Activated CD4-positive, alpha-beta T cell treated with anti-CD3 and anti-CD28 coated beads, Interleukin-2, amount 50 U/mL, for 1 hour (primary cell): ENCODE data around the gene NLGN2.
A peak's percentile ranks its signal among the peaks of the same experiment; 100 is the strongest.

Experiments
- DNase-seq: peaks from one replicate; pipeline ENCODE4 v3.0.0-alpha.2; 2020

The NLGN2 gene

DNA sequence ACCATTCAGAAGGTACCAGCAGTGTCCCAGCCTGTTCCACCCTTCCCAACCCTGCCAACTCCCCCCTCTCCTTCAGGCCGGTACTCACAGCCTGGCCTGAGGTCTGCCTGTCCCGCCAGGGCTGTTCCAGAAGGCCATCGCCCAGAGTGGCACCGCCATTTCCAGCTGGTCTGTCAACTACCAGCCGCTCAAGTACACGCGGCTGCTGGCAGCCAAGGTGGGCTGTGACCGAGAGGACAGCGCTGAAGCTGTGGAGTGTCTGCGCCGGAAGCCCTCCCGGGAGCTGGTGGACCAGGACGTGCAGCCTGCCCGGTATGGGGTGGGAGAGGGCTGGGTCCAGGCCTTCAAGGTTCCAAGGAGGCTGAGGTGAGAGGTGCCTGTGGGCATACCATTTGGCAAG is 7.2 kb downstream of the NLGN2 start:
- DNase-seq: no peak

DNA sequence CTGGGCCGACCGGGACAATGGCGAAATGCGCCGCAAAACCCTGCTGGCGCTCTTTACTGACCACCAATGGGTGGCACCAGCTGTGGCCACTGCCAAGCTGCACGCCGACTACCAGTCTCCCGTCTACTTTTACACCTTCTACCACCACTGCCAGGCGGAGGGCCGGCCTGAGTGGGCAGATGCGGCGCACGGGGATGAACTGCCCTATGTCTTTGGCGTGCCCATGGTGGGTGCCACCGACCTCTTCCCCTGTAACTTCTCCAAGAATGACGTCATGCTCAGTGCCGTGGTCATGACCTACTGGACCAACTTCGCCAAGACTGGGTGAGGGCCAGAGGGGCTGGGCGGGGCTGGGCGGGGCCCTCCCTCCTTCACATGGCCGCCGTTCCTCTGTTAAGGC is 8.1 kb downstream of the NLGN2 start:
- DNase-seq: no peak

DNA sequence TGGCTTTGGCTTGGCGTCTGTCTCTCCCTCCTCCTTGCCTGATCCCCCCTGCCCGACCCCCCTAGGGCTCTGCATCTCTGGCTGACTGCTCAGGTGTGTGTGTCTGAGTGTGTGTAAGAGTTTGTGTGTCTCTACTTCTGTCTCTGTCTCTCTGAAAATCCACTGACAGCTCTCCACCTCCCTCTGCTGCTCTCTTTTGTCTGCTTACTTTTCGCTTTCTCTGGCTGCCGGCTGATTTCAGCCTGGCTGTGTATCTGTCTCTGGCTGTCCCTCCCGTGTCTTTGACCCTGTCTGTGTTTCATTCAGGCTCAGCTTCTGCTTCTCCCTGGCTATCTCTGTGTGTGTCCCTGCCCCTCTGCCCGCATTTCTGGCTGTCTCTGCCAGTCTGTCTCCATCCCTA is 8.7 kb downstream of the NLGN2 start:
- no peak for DNase-seq

DNA sequence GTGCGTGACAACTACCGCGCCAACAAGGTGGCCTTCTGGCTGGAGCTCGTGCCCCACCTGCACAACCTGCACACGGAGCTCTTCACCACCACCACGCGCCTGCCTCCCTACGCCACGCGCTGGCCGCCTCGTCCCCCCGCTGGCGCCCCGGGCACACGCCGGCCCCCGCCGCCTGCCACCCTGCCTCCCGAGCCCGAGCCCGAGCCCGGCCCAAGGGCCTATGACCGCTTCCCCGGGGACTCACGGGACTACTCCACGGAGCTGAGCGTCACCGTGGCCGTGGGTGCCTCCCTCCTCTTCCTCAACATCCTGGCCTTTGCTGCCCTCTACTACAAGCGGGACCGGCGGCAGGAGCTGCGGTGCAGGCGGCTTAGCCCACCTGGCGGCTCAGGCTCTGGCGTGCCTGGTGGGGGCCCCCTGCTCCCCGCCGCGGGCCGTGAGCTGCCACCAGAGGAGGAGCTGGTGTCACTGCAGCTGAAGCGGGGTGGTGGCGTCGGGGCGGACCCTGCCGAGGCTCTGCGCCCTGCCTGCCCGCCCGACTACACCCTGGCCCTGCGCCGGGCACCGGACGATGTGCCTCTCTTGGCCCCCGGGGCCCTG is 9.5 kb downstream of the NLGN2 start:
- no peak for DNase-seq

DNA sequence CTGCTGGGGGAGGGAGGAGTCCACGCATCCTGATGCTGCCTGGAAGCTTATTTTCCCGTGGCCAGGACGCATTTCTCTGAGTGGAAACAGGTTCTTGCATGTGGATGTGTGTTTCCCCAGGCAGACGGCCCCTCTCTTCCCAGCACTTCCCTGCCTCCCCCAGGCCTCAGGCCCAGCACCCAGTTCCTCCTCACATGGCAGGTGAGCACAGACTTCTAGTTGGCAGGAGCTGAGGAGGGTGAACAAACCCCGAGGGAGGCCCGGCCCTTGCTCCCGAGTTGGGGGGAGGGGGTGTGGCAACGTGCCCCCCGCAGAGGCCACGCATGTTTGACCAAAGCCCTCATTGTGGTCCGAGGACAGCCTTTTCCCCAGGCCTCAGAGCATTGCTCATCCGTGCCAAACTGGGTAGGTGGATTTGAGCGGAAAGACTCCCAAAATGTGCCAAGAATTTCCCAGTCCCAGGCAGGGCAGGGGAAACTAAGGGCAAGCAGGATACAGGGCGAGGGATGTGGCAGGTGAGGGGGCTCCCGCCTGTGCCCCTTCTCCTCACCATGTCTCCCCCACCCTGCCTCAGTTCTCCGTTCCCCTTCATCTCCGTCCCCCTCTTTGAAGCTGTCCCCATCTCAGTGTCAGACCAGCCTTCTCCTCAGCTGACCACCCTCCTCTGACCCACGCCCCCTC is 11.0 kb downstream of the NLGN2 start:
- DNase-seq: no peak

DNA sequence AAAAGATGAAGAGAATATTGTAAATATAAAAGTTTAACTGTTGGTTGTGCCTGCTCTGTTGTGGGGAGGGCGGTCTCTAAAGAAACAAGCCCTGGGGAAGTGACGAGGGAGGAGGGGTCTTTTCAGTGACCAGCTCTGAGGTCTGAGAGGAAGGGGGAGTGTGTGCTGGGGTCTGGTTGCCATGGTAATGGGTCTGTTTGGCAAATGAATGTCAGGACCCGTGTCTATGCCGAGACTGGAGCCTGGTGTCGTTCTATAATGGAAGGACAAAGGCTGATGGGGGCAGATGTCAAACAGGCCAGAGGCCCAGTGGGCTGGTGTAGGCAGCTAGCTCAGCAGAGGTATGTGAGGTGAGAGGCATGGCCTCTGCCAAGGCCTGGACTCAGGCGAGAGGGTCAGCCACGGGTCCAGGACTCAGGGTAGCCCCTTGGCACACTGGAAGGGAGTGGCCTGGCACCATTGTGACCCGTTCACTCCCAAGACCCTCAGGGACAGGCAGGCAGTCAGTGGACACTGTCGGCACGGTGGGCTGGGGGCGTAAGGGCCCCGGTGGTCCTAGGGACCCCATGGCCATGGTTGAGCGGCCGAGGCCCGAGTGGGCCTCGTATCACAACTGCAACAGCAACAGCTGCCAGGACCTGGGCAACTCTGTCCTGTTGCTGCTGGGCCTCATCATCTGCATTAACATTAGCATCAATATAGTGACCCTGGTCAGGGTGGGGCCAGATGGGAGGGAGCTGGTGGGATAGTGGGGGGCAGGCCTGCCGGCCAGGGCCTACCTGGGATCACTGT is 12.4 kb downstream of the NLGN2 start, which contains the start of gene SPEM1:
SPEM1 (plus strand) TSS at position 506 of the 792 bp plus-strand sequence; CDS start at position 567, 61 bp downstream.
- no peak for DNase-seq

DNA sequence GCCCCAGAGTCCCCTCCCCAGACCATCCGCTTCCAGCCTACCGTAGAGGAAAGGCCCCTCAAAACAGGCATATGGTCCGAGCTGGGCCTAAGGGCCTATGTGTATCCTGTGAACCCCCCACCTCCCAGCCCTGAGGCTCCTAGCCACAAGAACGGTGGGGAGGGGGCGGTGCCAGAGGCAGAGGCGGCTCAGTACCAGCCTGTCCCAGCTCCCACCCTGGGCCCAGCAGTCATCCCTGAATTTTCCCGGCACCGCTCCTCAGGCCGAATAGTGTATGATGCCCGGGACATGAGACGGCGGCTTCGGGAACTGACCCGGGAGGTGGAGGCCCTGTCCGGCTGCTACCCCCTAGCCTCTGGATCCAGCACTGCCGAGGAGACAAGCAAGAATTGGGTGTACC is 13.5 kb downstream of the NLGN2 start:
- DNase-seq: no peak

DNA sequence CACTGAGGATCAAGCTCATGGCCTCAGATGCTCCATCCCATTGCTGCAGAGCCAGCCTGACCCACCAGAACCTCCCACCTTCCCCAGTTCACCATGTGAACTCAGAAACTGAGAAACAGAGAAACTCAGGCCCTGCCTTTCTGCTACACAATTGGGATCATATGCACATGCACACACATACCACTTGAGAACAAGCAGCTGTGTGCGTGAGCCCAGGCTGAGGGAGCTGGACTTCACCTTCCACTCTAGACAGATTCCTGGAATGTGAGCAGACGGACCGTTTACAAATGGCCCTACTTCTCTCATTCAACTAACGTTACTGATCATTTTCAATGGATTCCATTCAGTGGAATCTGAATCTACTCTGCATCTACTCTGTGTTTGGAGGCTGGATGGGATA is 16.0 kb downstream of the NLGN2 start:
- DNase-seq: no peak

DNA sequence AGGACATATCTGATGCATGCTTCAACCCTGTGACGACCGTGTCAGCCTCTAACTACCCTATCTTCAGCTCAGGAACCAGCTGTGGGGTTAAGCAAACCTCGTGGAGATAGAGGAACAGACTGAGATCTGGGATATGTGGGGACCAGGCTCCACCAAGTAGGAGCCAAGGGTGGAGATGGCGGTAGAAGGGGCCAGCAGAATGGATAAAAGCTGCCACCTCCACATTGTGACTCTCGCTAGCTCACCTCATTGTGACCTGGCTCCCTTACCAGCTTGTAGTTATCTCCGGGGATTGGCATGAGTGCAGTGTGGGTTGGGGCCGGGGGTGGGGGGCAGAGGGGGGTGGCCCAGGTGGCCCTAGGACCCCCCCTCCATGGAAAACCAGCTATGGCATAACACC is 17.7 kb downstream of the NLGN2 start, which contains the start of gene SPEM2:
SPEM2 (plus strand) TSS at position 301 of the 400 bp plus-strand sequence; CDS start at position 374, 73 bp downstream.
- no peak for DNase-seq

DNA sequence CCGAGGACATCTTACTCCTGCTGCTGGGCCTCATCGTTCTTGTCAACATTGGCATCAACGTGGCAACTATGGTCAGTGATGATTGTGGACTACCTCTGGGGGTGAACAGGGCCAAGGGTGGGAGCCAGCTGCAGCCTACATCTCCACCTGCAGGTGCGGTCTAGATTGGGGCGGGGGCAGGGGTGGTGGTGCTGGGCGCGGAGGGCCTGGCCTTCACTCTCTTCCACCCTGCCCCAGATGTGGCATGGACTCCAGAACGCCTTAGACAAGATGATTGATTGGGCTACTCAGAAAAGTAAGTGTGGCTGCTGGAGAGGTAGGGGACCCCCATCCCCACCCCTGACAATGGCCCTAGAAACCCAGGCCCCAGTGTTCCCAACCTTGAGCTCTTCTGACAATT is 18.1 kb downstream of the NLGN2 start:
- no peak for DNase-seq

DNA sequence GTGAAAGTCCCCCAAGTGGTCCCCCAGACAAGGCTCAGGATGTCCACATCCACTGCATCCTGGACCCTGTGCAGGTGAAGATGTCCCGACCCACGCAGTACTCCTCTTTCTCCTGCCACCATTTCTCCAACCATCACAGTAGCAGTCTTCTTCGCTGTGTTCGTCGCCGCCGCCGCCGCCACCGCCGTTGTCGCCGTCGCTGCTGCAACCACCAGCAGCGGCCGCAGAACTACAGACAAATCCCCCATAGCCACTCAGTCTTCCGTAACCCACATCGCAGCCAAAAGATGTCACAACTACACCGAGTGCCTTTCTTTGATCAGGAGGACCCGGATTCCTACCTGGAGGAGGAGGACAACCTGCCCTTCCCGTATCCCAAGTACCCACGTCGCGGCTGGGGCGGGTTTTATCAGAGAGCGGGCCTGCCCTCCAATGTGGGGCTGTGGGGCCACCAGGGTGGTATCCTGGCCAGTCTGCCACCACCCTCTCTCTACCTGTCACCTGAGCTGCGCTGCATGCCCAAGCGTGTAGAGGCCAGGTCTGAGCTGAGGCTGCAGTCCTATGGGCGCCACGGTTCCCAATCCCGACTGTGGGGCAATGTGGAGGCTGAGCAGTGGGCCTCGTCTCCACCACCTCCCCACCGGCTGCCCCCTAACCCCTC is 18.7 kb downstream of the NLGN2 start:
- DNase-seq: no peak

DNA sequence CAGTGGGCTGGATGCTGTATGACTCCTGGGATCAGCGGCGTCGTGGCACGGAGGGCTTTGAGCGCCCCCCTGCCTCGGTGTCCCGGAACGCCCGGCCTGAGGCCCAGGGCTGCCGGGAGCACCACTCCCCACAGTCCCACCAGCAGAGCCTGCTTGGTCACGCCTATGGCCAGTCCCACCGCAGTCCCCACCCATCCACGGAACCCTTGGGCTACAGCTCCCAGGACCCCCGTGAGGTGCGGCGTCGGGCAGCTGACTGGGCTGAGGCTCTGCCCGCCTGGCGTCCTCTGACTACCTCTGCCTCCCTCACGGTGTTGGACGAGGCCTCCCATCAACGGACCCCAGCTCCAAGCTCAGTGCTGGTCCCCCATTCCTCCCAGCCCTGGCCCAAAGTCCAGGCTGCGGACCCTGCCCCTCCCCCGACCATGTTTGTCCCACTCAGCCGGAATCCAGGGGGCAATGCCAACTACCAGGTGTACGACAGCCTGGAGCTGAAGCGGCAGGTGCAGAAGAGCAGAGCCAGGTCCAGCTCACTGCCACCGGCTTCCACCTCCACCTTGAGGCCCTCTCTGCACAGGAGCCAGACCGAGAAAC is 19.3 kb downstream of the NLGN2 start:
- no peak for DNase-seq

DNA sequence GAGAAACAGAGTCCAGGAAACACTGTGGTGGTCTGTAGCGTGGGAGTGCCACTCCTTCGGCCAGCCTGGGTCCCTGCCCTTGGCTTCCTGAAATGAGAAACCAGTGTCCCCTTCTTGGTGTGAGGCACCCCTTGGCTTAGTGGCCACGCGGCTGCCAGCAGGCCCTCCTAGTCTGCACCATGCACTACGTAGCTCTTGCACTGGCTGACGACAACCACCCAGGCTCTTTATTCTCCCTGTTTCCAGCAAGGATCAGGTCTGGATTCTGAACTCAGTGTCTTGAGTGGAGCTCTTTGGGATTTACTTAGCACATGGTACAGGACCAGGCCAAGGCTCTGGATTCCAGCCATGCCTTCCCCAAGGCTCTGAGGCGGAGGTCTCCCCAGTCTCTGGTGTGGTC is 19.9 kb downstream of the NLGN2 start:
- no peak for DNase-seq

DNA sequence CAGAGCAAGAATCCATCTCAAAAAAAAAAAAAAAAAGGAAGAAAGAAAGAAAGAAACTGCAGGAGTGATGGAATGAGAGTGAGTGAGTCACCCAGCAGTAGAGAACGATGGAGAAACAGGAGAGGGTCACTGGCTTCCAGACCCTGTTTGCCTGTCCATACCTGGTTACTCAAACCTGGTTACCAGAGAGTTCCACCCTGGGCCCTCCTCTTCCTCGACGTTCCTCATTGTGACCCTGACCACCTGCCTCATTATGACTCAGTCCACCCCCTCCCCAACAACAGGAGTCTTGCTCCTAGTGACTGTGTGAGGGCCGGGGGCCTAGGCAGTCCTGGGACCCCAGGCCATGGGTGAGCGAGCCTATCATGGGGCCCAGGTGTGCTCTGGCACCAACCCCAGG is 20.9 kb downstream of the NLGN2 start, which contains the start of gene SPEM3:
SPEM3 (plus strand) TSS at position 301 of the 400 bp plus-strand sequence; CDS start at position 347, 46 bp downstream.
- no peak for DNase-seq

DNA sequence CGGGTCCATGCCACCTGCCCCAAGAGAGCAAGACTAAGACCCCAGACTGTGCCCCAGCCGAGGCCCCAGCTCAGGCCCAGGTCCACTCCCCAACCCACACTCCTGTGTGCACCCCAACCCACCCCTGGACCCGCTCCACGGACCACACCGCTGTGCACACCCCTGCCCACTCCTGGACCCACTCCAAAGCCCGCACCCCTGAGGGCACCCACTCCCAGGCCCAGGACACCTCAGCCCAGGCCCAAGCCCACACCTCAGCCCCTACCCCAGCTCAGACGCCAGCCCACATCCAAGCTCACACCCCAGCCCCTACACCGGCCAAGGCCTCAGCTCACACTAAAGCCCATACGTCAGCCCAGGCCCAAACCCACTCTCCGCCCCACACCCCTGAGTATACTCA is 22.1 kb downstream of the NLGN2 start:
- DNase-seq: no peak

DNA sequence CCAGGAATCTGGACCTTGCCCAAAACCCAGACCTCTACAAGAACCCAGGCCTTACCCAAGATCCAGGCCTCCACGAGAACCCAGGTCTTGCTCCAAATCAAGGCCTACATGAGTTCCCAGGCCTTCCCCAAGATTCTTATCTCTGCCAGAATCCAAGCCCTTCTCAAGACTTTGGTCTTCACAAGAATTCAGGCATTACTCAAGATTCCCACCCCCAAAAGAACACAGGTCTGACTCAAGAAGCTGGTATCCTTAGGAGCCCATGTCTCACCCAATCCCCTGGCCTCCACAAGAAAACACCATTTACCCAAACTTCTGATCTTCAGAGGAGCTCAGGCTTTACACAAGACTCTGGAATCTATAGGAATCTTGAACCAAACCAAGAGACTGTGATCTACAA is 23.6 kb downstream of the NLGN2 start:
- no peak for DNase-seq

DNA sequence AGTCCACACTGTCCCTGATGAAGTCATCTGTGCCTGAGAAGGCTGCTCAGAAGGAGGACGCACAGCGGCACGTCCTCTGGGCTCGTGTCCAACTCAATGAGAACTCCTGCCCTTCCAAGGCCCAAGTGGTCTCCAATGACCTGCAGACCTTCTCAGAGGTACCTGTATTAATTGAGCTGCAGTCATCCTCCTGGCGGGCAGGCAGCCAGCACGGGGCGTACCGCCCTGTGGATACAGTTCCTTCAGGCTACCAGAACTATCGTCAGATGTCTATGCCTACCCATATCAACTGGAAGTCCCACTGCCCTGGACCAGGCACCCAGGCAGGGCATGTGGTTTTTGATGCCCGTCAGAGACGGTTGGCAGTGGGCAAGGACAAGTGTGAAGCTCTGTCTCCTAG is 24.7 kb downstream of the NLGN2 start:
- DNase-seq: no peak

DNA sequence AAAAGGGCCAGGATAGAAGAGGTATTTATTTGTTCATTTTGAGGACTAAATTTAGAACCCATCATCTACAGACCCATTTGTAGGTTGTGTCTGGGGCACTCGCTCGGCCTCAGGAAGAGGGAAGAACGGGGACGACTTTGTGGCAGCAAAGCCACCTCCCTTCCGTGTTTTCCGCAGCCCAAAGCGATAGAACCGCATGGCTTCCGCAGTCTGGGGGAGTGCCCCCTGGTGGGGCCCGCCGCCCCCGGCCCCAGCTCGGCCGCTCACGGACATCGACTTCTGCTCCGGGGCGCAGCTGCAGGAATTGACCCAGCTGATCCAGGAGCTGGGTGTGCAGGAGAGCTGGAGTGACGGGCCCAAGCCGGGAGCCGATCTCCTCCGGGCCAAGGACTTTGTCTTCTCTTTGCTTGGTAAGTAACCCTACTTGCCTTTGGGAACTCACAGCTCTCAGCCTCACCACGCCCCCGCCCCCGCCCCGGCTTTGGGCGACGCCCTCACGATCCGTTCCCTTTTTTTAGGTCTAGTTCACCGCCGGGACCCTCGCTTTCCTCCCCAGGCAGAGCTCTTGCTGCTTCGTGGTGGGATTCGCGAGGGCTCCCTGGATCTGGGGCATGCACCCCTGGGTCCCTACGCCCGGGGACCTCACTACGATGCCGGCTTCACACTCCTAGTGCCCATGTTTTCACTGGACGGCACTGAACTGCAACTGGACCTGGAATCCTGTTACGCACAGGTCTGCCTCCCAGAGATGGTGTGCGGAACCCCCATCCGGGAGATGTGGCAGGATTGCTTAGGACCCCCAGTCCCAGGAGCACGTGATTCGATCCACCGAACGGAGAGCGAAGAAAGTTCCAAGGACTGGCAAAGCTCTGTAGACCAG is 28.3 kb downstream of the NLGN2 start:
- peak; percentile 47 for DNase-seq

DNA sequence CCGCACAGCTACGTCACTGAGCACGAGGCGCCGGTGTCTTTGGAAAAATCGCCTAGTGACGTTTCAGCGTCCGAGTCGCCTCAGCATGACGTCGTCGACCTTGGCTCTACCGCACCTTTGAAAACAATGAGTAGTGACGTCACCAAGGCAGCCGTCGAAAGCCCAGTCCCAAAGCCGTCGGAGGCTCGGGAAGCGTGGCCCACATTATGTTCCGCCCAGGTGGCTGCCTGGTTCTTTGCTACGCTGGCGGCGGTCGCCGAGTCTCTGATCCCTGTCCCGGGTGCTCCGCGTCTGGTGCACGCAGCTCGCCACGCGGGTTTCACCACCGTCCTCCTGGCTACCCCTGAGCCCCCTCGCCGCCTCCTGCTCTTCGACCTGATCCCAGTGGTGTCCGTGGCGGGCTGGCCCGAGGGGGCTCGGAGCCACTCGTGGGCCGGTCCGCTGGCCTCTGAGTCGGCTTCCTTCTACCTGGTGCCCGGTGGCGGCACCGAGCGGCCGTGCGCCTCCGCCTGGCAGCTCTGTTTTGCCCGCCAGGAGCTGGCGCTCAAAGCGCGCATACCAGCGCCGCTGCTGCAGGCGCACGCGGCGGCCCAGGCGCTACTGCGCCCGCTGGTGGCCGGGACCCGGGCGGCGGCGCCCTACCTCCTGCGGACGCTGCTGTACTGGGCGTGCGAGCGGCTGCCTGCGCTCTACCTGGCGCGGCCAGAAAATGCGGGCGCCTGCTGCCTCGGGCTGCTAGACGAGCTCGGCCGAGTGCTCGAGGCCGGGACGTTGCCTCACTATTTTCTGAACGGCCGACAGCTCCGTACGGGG is 29.1 kb downstream of the NLGN2 start:
- peak; percentile 79 for DNase-seq

DNA sequence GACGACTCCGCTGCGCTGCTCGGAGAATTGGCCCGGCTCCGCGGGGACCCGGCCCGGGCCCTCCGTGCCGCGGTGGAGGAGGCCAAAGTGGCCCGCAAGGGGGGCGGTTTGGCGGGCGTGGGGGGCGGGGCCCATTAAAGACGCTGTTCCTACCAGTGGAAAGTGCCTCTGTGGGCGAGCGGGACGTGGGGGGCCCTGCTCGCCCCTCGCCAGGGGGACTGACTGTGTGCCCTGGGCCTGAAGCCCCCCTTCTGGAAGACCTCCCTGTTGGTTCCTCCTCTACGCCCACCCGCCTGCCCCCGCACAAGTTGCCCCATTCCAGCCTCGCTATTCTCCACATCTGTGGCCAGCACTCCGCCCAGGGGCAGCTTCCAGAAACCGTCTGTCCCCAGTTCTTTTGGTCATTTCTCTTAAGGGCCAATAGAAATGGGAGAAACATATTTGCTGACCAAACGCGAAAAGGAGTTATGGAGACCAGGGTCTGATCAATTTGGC is 29.8 kb downstream of the NLGN2 start:
- DNase-seq: no peak
